Epithelial cell of proximal tubule (primary cell): ENCODE results near the gene KIF21B. TPM values are rescaled to one million over a fixed set of nuclear protein-coding genes. Genes with fewer than 3 reads are reported as not detected.
"Not testable (repeated sequence)": the region's sequence is repeated elsewhere in the genome, so short reads cannot be mapped to it uniquely, and the experiment has no call there.

Experiments used
- DNase-seq: peaks from one replicate; pipeline ENCODE4 v3.0.0-alpha.2; 2011; ENCODE audit warnings: low read depth
- H3K4me3 ChIP-seq: 2 replicates; pipeline ENCODE4 v1.5.1; 2011; ENCODE audit warnings: low read depth, mild to moderate bottlenecking, low read length
- total RNA-seq: library from RNA; depleted of rRNA; stranded (reverse); fragments of >200 nt; gene quantifications from 2 replicates; pipeline ENCODE4 v1.2.3, GENCODE V29; 2015
- TF ChIP-seq, protein P1 (sequence below): conservative IDR thresholded peaks from 2 replicates; pipeline ENCODE4 v1.5.1; 2012; ENCODE audit warnings: low read depth, mild to moderate bottlenecking, low read length

Gene KIF21B
- total RNA-seq, 1 donor from 2014 or later: 13.3 TPM

DNA sequence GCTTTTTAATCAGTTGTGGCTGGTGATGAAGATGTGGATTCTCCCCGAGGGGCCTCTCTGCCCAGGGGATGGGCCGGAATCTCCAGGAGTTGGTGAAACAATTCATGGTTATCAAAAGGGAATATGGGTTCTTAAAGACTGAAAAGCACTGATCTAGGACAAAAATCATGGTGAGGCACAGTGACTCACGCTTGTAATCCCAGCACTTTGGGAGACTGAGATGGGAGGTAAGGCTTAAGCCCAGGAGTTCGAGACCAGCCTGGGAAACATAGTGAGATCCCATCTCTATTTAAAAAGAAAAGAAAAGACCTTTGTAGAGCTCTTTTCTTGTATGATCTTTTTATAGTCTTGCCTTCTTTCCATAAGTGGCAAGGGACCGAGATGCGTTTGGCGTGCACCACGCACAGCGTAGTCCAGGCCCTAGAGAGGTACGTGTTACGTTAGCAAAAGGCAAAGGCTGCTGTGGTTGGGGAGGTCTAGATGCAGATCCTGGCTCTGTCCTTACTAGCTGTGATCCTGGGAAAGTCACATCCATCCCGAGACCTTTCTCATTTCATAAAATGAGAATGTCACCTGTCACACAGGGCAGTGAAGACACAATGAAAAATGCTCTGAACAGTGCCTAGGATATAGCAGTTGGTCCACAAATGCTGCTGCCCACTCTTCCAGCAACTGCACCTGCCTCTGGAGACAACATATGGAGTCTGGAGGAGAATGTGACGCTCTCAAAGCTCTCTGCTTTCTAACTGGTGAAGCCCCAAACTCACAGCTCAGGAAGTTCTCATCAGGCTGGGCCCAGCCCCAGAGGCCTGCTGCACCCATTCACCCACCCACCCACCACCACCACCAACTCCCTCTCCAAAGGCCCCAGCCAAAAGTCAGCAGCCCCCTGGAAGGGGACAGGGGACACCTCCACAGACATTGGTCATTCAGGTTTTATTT is 54.8 kb downstream of the KIF21B start:
- H3K4me3 ChIP-seq: no peak overlapping the region
- TF ChIP-seq, protein P1, sequence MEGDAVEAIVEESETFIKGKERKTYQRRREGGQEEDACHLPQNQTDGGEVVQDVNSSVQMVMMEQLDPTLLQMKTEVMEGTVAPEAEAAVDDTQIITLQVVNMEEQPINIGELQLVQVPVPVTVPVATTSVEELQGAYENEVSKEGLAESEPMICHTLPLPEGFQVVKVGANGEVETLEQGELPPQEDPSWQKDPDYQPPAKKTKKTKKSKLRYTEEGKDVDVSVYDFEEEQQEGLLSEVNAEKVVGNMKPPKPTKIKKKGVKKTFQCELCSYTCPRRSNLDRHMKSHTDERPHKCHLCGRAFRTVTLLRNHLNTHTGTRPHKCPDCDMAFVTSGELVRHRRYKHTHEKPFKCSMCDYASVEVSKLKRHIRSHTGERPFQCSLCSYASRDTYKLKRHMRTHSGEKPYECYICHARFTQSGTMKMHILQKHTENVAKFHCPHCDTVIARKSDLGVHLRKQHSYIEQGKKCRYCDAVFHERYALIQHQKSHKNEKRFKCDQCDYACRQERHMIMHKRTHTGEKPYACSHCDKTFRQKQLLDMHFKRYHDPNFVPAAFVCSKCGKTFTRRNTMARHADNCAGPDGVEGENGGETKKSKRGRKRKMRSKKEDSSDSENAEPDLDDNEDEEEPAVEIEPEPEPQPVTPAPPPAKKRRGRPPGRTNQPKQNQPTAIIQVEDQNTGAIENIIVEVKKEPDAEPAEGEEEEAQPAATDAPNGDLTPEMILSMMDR: no peak
- no peak for DNase-seq

DNA sequence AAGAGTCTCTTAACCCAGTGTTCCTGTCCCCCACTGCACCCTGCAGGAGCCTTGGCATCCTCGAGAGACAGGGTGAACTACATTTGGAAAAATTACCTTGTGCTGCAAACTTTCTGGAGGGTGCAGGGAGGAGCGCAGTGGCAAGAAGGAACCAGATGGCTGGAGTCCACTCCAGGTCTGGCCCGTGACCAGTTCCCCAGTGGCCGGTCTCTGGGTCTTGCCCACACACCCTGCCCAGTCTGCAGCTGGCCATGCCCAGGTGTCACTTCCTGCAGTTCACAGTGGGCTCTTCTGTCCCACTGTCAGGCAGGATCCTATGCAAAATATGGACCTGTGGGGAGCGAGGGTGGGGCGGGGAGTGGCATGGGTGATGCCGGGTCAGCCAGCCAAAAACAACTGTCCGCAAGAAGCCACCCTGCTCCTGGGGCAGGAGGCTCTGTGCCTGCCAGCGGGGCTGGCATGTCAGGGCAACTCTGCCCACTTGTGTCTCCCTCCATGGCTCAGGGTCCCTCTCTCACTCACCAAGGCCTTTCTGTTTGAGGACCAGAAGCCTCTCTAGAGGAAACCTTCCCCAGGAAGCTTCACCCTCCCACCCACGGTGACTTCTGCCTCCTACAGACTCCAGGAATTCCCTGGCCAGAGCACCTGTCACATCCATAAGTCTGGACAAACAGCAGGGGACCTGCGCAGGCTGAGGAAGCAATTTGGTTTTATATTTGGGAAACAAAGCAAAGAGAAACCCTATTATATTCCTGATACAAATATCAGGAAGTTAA is 55.6 kb downstream of the KIF21B start:
- no peak overlapping the region for H3K4me3 ChIP-seq
- TF ChIP-seq, protein P1: no peak
- no peak for DNase-seq

DNA sequence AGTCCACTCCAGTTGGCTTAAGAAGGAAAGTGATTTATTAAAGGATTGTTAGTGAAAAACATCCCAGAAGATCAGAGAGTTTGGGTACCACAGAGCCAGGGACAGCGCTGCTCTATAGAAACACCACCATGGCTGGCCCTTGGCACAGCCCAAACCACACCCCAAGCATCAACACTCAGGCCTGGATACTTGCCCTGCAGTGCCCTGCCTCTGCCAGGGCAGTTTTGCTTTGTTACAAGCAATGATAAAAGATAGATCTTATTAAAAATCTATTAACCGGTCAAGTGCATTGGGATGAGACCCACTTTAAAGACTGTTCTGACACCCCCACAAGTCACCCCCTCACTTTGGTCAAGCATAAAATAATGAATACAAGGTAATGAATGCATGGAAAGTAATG is 56.6 kb downstream of the KIF21B start:
- no peak for DNase-seq
- TF ChIP-seq, protein P1: no peak
- H3K4me3 ChIP-seq: no peak overlapping the region

DNA sequence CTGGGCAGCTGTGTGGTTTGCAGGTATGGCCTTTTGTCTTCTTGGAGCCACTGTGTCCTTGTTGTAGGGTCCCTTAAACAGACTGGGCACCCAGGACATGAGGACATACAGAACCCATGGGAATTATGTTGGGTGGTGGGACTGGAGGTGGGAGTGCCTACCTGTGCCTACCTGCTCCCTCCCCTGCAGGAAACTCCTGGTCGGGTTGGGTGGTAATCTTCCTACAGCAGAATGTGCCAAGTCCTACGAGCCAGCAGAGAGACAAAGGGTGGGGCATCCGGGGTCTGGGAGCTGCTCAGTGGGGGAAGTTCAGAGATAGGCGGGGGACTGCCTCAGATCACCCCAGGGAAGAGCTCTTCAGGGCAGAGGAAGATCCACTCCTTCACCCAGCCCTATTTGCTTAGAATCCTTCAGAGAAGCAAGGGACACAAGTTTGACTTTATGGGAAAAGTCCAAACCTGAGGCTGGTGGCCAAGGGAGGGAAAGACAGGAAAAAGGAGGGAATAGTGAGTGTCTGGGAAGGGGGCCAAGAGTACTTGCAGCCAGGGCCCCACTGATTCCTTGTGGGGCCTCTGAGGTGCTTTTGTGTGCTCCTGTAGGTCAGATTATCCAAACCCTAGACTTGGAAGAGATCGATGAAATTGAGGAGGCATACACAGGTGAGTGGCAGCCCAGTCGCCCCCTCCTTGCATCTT is 58.3 kb downstream of the KIF21B start:
- TF ChIP-seq, protein P1: no peak
- DNase-seq: no peak
- no peak overlapping the region for H3K4me3 ChIP-seq

DNA sequence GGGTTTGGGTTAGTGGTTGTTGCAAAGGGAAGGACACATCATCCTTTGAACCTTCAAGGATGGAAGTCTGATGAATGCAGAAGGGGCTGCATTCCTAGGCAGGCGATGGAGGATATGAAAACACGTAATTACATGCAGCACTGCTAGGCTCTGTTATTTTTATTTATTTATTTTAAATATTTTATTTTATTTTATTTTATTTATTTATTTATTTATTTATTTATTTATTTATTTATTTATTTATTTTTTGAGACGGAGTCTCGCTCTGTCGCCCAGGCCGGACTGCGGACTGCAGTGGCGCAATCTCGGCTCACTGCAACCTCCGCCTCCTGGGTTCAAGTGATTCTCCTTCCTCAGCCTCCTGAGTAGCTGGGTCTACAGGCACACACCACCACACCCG is 59.6 kb downstream of the KIF21B start:
- H3K4me3 ChIP-seq, DNase-seq: not testable (repeated sequence)

DNA sequence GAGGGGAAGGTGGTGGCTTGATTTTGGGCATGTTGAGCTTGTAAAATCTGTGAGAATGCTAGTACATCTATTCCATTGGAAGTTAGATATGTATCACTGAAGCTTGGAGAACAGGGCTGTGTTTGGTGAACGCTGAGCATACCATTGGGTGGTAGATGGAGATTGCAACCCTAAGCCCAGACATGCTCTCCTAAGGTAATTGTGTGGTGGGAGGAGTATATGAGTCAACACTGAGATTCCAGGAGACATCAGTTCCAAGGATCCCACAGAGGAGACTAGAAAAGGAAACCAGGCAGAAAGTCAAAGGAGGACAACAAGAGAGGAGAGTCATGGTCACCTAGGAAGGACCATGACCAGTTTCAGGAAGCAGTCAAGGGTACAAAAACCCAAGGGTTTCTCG is 60.4 kb downstream of the KIF21B start:
- TF ChIP-seq, protein P1: no peak
- H3K4me3 ChIP-seq: no peak overlapping the region
- no peak for DNase-seq

DNA sequence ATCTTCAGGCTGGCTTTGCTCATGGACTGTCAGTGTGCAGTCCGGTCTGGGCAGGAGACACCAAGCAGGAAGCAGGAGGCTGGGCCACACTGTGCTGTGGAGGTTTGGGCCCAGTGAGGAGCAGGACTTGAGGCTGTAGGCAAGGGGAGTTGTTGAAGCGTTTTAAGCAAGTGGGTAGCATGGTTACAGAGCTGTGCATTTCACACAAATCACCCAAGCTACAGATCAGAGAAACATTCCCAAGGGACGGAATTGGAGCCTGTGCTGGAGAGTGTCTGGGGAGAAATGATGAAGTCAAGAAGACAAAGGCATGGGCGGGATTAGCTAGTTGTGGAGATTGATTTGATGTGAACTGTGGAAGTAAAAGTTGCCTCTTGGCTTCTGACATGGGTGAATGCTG is 60.9 kb downstream of the KIF21B start:
- TF ChIP-seq, protein P1: no peak
- DNase-seq: no peak
- no peak overlapping the region for H3K4me3 ChIP-seq

DNA sequence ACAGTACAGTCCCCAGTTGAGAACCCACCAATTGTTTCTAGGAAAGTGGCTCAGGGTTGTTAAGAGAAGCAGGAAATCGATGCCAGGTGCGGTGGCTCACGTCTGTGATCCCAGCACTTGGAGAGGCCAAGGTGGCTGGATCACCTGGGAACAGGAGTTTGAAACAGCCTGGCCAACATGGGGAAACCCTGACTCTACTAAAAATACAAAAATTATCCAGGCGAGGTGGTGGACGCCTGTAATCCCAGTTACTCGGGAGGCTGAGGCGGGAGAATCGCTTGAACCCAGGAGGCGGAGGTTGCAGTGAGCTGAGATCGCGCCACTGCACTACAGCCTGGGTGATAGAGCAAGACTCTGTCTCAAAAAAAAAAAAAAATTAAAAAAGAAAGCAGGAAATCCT is 61.4 kb downstream of the KIF21B start:
- not testable (repeated sequence) for DNase-seq, H3K4me3 ChIP-seq
